ENCODE results near the gene PPP2R5D.

PPP2R5D gene

GRCh38 chr6:43060034-43060754, 75.8 kb downstream of the PPP2R5D start:
- DNase-seq = no peak

- DNase-seq = no peak
These were observed 76.6 kb downstream of the PPP2R5D start for GRCh38 chr6:43060755-43061633.

GRCh38 chr6:43061861-43062260, 77.5 kb downstream of the PPP2R5D start:
- DNase-seq = no peak
